ENCODE data around the gene CADPS.

CADPS gene

GRCh38 chr3:62732183-62732904 is 142.9 kb downstream of the CADPS start:
- no peak for DNase-seq

GRCh38 chr3:62727981-62728380 is 147.2 kb downstream of the CADPS start:
- DNase-seq = no peak

GRCh38 chr3:62727536-62727935 is 147.7 kb downstream of the CADPS start:
- no peak for DNase-seq

GRCh38 chr3:62724503-62724902 is 150.7 kb downstream of the CADPS start:
- no peak for DNase-seq

- DNase-seq = no peak
Measured at GRCh38 chr3:62723914-62724217, 151.3 kb downstream of the CADPS start.

- DNase-seq = no peak
Measured at GRCh38 chr3:62723166-62723913, 151.9 kb downstream of the CADPS start.

- DNase-seq = no peak
Measured at GRCh38 chr3:62722344-62722743, 152.9 kb downstream of the CADPS start.

GRCh38 chr3:62718515-62719320 is 156.5 kb downstream of the CADPS start:
- DNase-seq = no peak

GRCh38 chr3:62718011-62718410 is 157.2 kb downstream of the CADPS start:
- no peak for DNase-seq

GRCh38 chr3:62712746-62713145 is 162.5 kb downstream of the CADPS start:
- no peak for DNase-seq

GRCh38 chr3:62710751-62711150 is 164.5 kb downstream of the CADPS start:
- no peak for DNase-seq

- DNase-seq = no peak
Measured at GRCh38 chr3:62708638-62709373, 166.4 kb downstream of the CADPS start.

- no peak for DNase-seq
Measured at GRCh38 chr3:62705721-62706120, 169.5 kb downstream of the CADPS start.

- DNase-seq = no peak
Measured at GRCh38 chr3:62703451-62704167, 171.6 kb downstream of the CADPS start.

GRCh38 chr3:62700357-62700756 is 174.9 kb downstream of the CADPS start:
- no peak for DNase-seq

GRCh38 chr3:62699728-62700127 is 175.5 kb downstream of the CADPS start:
- no peak for DNase-seq

- DNase-seq = no peak
Measured at GRCh38 chr3:62696011-62696410, 179.2 kb downstream of the CADPS start.

- no peak for DNase-seq
Measured at GRCh38 chr3:62688812-62689211, 186.4 kb downstream of the CADPS start.

- DNase-seq = no peak
Measured at GRCh38 chr3:62688050-62688449, 187.2 kb downstream of the CADPS start.

GRCh38 chr3:62686503-62687294 is 188.5 kb downstream of the CADPS start:
- no peak for DNase-seq

- no peak for DNase-seq
Measured at GRCh38 chr3:62682826-62683225, 192.4 kb downstream of the CADPS start.

- DNase-seq = no peak
Measured at GRCh38 chr3:62679988-62680387, 195.2 kb downstream of the CADPS start.

All from GDM1 (cell line).